ENCODE data around the gene CDH11.

The CDH11 gene

GRCh38 chr16:64973171-64973570, 148.7 kb downstream of the CDH11 start:
- DNase-seq = no peak

- DNase-seq = no peak
Measured at GRCh38 chr16:64971171-64971570, 150.7 kb downstream of the CDH11 start.

GRCh38 chr16:64969221-64969620, 152.6 kb downstream of the CDH11 start:
- DNase-seq = no peak

GRCh38 chr16:64968539-64968938, 153.3 kb downstream of the CDH11 start:
- no peak for DNase-seq

GRCh38 chr16:64964126-64964540, 157.7 kb downstream of the CDH11 start:
- no peak for DNase-seq

- DNase-seq = no peak
Measured at GRCh38 chr16:64962786-64963185, 159.1 kb downstream of the CDH11 start.

- no peak for DNase-seq
Measured at GRCh38 chr16:64957246-64957645, 164.6 kb downstream of the CDH11 start.

GRCh38 chr16:64952177-64952576, 169.7 kb downstream of the CDH11 start:
- DNase-seq = no peak

- DNase-seq = no peak
Measured at GRCh38 chr16:64951193-64951592, 170.7 kb downstream of the CDH11 start.

- no peak for DNase-seq
Measured at GRCh38 chr16:64950731-64951130, 171.1 kb downstream of the CDH11 start.

- no peak for DNase-seq
Measured at GRCh38 chr16:64950262-64950661, 171.6 kb downstream of the CDH11 start.

GRCh38 chr16:64948056-64948455, 173.8 kb downstream of the CDH11 start:
- DNase-seq = no peak

GRCh38 chr16:64947651-64948050, 174.2 kb downstream of the CDH11 start:
- no peak for DNase-seq

- DNase-seq = no peak
Measured at GRCh38 chr16:64933885-64934284, 188.0 kb downstream of the CDH11 start.

GRCh38 chr16:64926476-64926875, 195.4 kb downstream of the CDH11 start:
- no peak for DNase-seq

GRCh38 chr16:64925166-64925565, 196.7 kb downstream of the CDH11 start:
- no peak for DNase-seq

GRCh38 chr16:64924086-64924485, 197.8 kb downstream of the CDH11 start:
- DNase-seq = no peak

- no peak for DNase-seq
Measured at GRCh38 chr16:64919929-64920607, 201.8 kb downstream of the CDH11 start.

GRCh38 chr16:64919141-64919540, 202.7 kb downstream of the CDH11 start:
- no peak for DNase-seq

- DNase-seq = no peak
Measured at GRCh38 chr16:64916051-64916450, 205.8 kb downstream of the CDH11 start.

GRCh38 chr16:64910356-64910755, 211.5 kb downstream of the CDH11 start:
- no peak for DNase-seq

- no peak for DNase-seq
Measured at GRCh38 chr16:64907844-64908243, 214.0 kb downstream of the CDH11 start.

GRCh38 chr16:64903770-64904169, 218.1 kb downstream of the CDH11 start:
- DNase-seq = no peak

GRCh38 chr16:64900517-64900916, 221.3 kb downstream of the CDH11 start:
- no peak for DNase-seq

GRCh38 chr16:64900019-64900418, 221.8 kb downstream of the CDH11 start:
- no peak for DNase-seq

Data from suppressor macrophage treated with lipopolysaccharide for 4 hours (primary cell).